SJCRH30 (cell line): ENCODE data around the gene ART4. TPM values are rescaled to one million over a fixed set of nuclear protein-coding genes. Genes with fewer than 3 reads are reported as not detected.

Experiments used
- DNase-seq, 2 experiments: peaks; one replicate each; pipeline ENCODE4 v3.0.0-alpha.2; 2015 to 2020
- H3K27ac ChIP-seq: fragments of 250-450 bp; sonication (Bioruptor Pico); 2 replicates; pipeline ENCODE4 v1.5.1; 2020; ENCODE audit warnings: mild to moderate bottlenecking, moderate library complexity
- H3K27me3 ChIP-seq: fragments of 250-450 bp; sonication (Bioruptor Pico); 2 replicates; pipeline ENCODE4 v1.5.1; 2020; ENCODE audit warnings: mild to moderate bottlenecking, moderate library complexity
- H3K36me3 ChIP-seq: fragments of 250-450 bp; sonication (Bioruptor Pico); 2 replicates; pipeline ENCODE4 v1.5.1; 2020; ENCODE audit warnings: mild to moderate bottlenecking, moderate library complexity
- H3K4me1 ChIP-seq: fragments of 250-450 bp; sonication (Bioruptor Pico); 2 replicates; pipeline ENCODE4 v1.5.1; 2020; ENCODE audit warnings: mild to moderate bottlenecking, moderate library complexity
- H3K4me3 ChIP-seq: fragments of 250-450 bp; sonication (Bioruptor Pico); 2 replicates; pipeline ENCODE4 v1.5.1; 2020; ENCODE audit warnings: mild to moderate bottlenecking, moderate library complexity
- H3K9me3 ChIP-seq: fragments of 250-450 bp; sonication (Bioruptor Pico); replicated peaks from 2 replicates; pipeline ENCODE4 v1.5.1; 2020; ENCODE audit warnings: mild to moderate bottlenecking, moderate library complexity
- total RNA-seq: library from RNA; depleted of rRNA; stranded (reverse); fragments of >200 nt; shearing (Covaris generic); gene quantifications from 2 replicates; pipeline ENCODE4 v1.2.3, GENCODE V29; 2014

Gene ART4
- total RNA-seq, 1 experiment from 2014 or later: not detected

DNA sequence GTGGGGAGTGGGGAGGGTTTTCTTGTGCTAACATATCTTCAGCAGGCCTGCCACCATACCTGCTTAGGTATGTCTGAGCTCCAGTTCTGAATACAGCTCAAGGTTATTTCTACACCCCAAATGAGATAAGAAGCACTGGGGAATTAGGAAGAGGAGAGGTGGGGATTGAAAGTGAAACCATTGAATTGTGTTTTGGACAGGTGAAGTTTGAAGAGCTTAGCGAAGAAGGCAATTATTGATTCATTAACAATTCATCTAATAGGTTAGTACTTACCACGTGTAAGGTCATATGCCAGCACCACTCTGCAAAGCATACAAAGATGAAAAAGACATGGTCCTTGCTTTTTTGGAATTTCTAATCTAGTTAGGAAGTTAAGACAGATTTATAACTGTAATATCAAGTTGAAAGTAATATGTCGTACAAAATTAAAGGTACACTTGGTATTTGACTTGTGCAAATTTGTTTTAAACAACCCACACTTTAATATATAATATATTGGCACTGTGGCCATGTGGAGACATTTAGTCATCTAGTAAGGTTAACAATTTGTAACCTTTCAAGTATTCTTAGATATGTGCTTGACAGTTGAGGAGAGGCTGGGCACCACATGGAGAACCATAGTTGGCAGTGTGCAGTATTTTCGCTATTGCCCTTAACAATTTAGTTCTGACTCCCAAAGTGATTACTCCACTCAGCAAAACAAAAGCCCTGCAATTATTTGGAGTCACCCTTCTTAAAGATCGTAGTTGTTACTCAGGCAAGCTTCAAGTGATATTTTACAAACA is 33.0 kb downstream of the ART4 start:
- Histone ChIP-seq H3K4me1 (peaks cover under 1% of the 10 kb centered on the region; the same call in 1 of the 2 replicates), H3K27ac (no peak overlapping the region), H3K27me3 (no peaks in the 10 kb centered on the region), H3K36me3 (no peaks in the 10 kb centered on the region), H3K4me3 (no peak overlapping the region), H3K9me3 (no peaks in the 10 kb centered on the region)
- DNase-seq: no peak

DNA sequence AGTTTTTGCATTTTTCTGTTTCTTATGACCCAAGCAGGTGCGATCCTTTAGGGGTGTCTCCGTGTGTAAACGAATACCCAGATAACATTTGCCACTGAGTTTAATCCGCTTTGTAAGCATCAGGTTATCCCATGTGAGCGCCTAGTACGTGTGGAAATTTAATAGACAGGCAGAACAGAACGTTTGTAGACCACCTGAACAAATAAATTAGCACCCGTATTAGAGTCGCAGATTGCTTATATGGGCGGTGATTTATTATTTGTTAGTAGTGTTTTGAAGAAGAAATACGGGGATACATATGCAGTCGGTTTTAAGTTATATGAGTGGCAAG is 39.5 kb downstream of the ART4 start:
- Histone ChIP-seq H3K27me3 (no peaks in the 10 kb centered on the region), H3K27ac (peak overlapping the region; percentile 90; the same call in 1 of the 2 replicates), H3K4me1 (peaks cover 13% of the 10 kb centered on the region), H3K36me3 (peaks cover 22% of the 10 kb centered on the region), H3K4me3 (peak overlapping the region; percentile 95), H3K9me3 (no peaks in the 10 kb centered on the region)
- no peak for DNase-seq

DNA sequence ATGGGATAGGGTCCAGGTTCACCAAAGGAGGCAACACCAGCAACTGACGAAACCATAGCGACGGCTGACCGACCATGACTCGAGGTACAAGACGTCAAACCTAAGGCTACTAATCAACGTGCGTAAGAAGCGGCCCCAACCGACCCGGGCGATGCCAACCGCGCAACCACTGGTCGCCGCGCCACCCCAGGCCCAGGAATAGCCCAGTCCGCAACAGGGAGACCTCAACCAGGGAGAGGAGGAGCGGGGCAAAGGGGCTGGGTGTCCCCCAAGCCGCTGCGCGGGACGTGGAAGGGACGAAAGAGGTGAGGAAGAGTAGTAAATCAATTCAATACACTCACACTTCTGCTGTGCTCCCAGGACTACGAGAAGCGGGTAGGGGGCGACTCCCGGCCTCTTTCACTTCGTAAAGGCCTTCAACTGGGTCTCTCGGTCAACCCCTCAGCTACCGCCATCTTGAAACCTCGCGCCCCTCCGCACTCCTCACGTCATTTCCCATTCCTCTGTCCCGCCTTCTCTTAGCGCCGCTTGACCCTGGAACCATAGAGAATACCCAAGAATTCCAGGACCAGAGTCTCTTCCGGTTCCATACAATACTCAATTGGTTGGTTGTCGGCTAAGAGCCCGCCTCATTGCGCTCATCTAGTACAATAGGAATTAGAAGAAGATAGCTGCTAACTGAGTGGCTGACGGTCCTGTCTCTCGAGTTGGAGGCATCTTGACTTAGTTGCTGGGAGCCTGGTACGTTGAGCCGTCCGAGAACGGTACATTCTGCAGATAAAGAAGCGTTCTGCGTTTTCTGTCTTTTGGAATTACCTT is 40.1 kb downstream of the ART4 start, which contains the start of the genes C12orf60 and WBP11:
TSS of gene C12orf60 (plus strand) at position 660 of the 819 bp plus-strand sequence. CDS start 19,266 bp downstream, outside the sequence.
TSS of gene WBP11 (minus strand) at position 468 of the 819 bp plus-strand sequence. CDS start 2,095 bp downstream, outside the sequence.
- DNase-seq: peak; percentile 95 to 98
- Histone ChIP-seq H3K27ac (peak within 1 kb of the TSS; percentile 90), H3K4me3 (peak within 1 kb of the TSS; percentile 95), H3K9me3 (no peaks in the 10 kb centered on the region), H3K36me3 (peaks cover 28% of the 10 kb centered on the region), H3K4me1 (peaks cover 13% of the 10 kb centered on the region), H3K27me3 (no peaks in the 10 kb centered on the region)

DNA sequence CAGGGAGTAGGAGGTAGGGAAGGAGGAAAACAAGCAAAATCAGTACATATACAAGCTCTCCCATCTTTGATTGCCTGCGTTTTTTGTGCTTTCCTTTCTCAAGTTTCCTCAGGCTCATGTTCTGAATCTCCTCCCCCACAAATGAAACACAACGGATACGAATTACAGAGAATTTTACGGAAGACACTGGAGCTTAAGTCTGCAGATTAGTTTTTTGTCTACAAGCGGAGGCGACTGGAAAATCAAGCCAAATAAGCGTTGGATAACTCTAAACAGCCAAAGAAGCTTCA is 40.7 kb downstream of the ART4 start:
- peaks cover 30% of the 10 kb centered on the region for H3K36me3 ChIP-seq
- H3K27me3 ChIP-seq: no peaks in the 10 kb centered on the region
- H3K4me1 ChIP-seq: peaks cover 13% of the 10 kb centered on the region
- DNase-seq: no peak
- no peaks in the 10 kb centered on the region for H3K9me3 ChIP-seq
- peak overlapping the region; percentile 95 for H3K4me3 ChIP-seq
- peak overlapping the region; percentile 90 for H3K27ac ChIP-seq

DNA sequence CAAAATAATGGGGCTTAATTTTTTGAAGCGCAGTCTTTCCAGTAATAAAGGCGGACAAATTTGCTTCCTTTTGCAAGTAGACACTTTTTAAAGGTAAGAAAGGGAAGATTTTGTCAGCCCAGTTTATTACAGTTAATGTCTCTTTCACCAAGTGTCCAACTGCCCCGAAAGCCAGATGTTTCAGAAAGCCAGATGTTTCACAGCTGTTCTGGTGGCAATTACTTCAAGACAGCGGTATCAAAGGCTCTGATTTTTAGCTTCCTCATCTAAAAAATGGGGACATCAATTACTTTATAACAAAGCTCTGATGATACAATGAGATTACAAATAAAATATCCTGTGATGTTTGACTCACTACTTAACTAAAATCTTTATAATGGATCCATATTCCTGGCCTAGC is 41.1 kb downstream of the ART4 start:
- Histone ChIP-seq H3K27ac (no peak overlapping the region), H3K4me3 (peak overlapping the region; percentile 95), H3K36me3 (peaks cover 30% of the 10 kb centered on the region), H3K27me3 (no peaks in the 10 kb centered on the region), H3K4me1 (peaks cover 13% of the 10 kb centered on the region), H3K9me3 (no peaks in the 10 kb centered on the region)
- DNase-seq: peak in 1 of 2 experiments; percentile 6

DNA sequence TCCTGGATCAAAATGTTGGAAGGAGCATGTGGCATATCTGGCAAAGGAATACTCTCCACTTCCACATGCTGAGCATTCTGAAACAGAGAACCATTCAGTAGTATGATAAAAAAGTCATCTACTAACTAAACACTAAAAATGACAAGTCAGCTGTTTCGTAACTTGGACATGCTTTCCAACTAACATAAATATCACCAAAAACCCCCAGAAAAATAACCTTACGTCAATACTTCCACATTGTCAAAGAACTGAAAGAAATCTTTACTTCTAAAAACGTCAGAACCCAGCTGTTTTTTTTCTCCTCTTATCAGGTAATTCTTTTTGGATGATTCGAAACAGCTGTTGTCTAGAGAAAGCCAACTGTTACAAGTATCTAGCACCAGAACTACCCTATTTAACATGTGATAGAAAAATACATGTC is 48.3 kb downstream of the ART4 start:
- peak overlapping the region; percentile 30 for H3K27ac ChIP-seq
- H3K4me1 ChIP-seq: no peaks in the 10 kb centered on the region
- H3K36me3 ChIP-seq: peaks cover 88% of the 10 kb centered on the region
- no peak overlapping the region for H3K4me3 ChIP-seq
- no peaks in the 10 kb centered on the region for H3K27me3 ChIP-seq
- peak in 1 of 2 experiments; percentile 8 for DNase-seq
- no peaks in the 10 kb centered on the region for H3K9me3 ChIP-seq

DNA sequence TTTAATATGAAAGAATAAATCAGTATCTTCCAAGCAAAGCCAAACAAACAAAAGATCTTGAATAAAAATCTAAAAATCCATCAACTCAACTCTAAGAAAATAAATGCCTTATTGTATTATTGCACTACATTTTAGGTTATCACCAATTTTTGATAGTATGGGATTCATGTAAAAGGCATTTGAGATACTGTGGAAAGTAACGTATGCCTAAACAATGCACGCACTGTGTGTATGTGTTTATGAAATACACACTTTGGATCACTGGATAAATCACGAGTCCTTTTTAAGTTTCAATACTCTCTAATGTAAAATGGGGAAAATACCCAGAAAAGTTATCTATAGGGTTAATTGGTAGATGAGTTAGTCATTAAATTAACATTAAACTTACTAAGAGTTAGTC is 57.8 kb downstream of the ART4 start:
- Histone ChIP-seq H3K9me3 (no peaks in the 10 kb centered on the region), H3K27me3 (no peaks in the 10 kb centered on the region), H3K4me1 (no peaks in the 10 kb centered on the region), H3K27ac (no peak overlapping the region), H3K4me3 (no peak overlapping the region), H3K36me3 (peaks cover 56% of the 10 kb centered on the region)
- DNase-seq: no peak

DNA sequence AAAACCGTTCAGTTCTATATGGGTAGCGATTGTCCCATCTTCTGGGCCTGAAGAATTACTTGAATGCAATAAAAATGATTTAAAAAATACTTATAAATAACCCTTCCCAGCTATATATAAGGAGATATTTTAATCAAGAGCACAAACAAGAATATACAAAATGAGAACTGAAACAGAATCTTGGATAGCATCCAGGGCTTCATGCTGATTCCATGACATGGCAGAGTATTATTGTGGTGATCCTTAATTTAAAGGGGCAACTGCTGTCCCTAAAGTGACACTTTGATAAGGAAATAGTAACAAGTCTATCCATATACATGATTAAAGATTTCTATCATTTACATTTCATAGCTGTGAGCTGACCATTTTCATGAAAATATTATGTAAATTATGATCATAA is 58.9 kb downstream of the ART4 start:
- H3K27ac ChIP-seq: no peak overlapping the region
- H3K27me3 ChIP-seq: no peaks in the 10 kb centered on the region
- H3K36me3 ChIP-seq: peaks cover 45% of the 10 kb centered on the region
- no peak overlapping the region for H3K4me3 ChIP-seq
- no peaks in the 10 kb centered on the region for H3K4me1 ChIP-seq
- no peaks in the 10 kb centered on the region for H3K9me3 ChIP-seq
- DNase-seq: no peak

DNA sequence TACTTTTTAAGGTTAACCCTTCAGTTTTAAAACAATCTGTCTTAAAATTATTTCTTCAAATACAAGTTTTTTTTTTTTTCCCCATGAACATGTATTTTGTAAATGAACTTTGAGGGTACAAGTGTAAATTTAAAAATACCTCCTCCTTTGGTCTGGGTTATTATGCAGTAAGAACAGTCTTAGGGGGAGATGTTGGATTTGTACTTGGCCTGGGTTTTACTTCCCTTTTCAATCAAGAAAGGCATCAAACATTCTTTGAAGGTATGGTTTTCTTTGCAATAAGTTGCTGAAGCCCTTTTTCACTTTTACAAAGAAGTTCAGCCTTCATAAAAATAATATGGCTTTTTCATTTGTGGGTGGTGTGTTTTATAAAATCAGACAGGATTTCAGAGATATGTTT is 60.6 kb downstream of the ART4 start:
- no peak for DNase-seq
- Histone ChIP-seq H3K9me3 (no peaks in the 10 kb centered on the region), H3K4me1 (no peaks in the 10 kb centered on the region), H3K27ac (no peak overlapping the region), H3K27me3 (no peaks in the 10 kb centered on the region), H3K36me3 (peaks cover 28% of the 10 kb centered on the region), H3K4me3 (no peak overlapping the region)

DNA sequence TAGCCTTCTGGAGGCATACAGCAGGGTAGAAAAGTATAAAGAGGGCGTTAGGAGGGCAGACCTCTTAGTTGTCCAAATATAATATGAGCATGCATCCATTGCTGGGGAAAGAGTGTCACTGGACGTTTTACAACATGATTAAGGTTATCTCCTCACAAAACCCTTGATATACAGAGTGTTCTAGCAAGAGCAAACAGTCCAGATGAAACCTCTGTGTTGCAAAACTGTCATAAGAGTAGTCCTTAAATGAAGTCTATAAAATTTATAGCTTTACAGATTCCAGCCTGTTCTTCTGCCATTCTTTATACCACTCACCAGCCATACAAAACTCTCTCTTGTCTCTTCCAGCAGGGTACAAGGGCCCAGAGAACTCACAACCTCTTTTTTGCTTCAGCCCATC is 61.8 kb downstream of the ART4 start:
- Histone ChIP-seq H3K27me3 (no peaks in the 10 kb centered on the region), H3K4me1 (no peaks in the 10 kb centered on the region), H3K36me3 (peaks cover 19% of the 10 kb centered on the region), H3K27ac (no peak overlapping the region), H3K4me3 (no peak overlapping the region), H3K9me3 (no peaks in the 10 kb centered on the region)
- no peak for DNase-seq

DNA sequence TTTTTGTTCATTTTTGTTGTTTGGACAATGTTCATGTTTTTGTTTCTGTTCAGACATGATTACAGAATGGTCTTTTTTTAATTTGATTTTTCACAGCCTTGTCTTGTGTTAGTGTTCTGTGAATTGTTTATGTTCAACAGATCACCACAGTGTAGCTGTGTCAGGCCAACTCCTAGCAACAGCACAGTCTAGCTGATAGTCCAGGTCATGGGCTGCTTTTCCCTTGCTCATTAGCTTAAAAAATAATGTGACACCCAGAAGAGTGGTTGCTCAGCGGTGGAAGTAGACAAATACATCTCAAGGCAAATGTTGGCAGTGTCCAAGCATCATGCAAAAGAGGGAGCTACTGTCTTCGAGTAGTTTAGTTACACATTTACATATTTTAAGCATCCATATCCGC is 62.5 kb downstream of the ART4 start:
- no peak for DNase-seq
- H3K4me1 ChIP-seq: no peaks in the 10 kb centered on the region
- H3K4me3 ChIP-seq: no peak overlapping the region
- H3K27me3 ChIP-seq: no peaks in the 10 kb centered on the region
- no peak overlapping the region for H3K27ac ChIP-seq
- H3K36me3 ChIP-seq: peaks cover 12% of the 10 kb centered on the region
- no peaks in the 10 kb centered on the region for H3K9me3 ChIP-seq

DNA sequence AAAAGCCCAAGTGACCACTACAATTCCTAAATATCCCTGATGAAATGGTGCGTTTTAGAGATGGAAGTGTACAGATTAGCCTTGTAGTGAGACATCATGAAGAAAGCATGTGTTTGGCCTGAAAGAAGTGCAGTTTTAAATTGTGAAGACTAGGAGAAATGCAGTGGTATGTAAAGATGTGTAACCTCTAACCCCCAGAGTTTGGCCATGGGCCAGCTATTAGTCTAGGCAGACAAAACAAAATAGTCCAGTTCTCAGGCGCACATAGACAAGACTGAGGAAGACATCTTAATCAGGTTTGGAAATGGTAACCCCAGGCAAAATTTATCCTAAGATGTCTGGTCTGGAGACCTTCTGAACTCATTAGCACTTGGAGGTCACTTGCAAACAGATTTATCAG is 63.5 kb downstream of the ART4 start:
- peaks cover 5% of the 10 kb centered on the region for H3K36me3 ChIP-seq
- no peak for DNase-seq
- H3K4me1 ChIP-seq: no peaks in the 10 kb centered on the region
- H3K4me3 ChIP-seq: no peak overlapping the region
- H3K27me3 ChIP-seq: no peaks in the 10 kb centered on the region
- no peaks in the 10 kb centered on the region for H3K9me3 ChIP-seq
- no peak overlapping the region for H3K27ac ChIP-seq

DNA sequence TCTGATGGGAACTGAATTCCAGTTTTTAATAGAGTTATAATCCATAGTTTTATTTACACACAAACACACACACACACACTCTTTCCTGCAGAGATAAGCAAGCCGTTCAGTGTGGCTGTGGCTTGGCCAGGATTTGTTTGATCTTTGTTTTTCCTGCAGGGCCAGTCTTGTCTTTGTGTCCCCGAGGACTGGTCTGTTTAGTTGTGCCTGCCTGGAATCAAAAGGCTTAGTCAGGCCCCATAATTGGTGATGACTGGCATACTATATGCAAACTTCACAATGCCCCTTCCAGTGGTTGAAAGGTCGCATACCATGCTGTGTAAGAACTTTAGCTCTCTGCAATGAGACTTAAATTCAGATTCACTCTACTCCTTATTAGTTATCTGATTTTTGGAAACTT is 66.1 kb downstream of the ART4 start:
- Histone ChIP-seq H3K4me3 (no peak overlapping the region), H3K9me3 (no peaks in the 10 kb centered on the region), H3K27ac (no peak overlapping the region), H3K4me1 (no peaks in the 10 kb centered on the region), H3K27me3 (no peaks in the 10 kb centered on the region), H3K36me3 (no peaks in the 10 kb centered on the region)
- DNase-seq: no peak

DNA sequence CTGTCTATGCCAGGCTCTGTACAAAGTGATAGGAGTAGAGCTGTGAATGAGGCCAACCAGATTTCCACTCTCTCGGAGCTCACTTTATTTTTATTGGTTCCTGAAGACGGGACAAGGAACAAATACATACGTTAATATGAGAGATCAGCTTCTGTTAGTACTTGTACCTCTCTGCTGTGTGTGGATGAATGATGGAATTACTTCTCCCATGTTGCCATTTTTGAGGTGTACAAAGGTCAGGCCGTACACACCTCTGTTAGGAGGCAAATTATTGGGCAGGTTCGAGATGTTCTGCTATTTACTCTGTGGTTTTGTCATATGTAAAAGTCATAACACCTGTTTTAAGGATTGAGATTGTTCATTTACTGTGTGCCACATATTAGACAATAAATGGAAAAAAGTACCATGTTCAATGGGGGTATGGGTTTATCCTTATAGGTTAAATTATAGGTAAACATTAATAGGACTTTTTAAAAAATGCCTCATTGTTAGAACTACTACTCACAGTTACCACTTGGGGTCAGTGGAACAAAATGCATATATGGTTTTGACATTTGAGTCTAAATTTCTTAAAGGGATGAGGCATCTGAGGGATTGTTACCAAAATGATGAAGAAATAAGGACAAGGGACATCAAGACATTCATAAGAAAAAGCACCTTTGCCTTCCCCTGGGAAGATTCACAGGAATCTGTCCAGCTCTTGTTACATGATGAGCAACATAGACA is 66.9 kb downstream of the ART4 start:
- H3K27ac ChIP-seq: no peak overlapping the region
- no peaks in the 10 kb centered on the region for H3K36me3 ChIP-seq
- no peaks in the 10 kb centered on the region for H3K27me3 ChIP-seq
- no peaks in the 10 kb centered on the region for H3K4me1 ChIP-seq
- no peak for DNase-seq
- H3K9me3 ChIP-seq: no peaks in the 10 kb centered on the region
- H3K4me3 ChIP-seq: no peak overlapping the region

DNA sequence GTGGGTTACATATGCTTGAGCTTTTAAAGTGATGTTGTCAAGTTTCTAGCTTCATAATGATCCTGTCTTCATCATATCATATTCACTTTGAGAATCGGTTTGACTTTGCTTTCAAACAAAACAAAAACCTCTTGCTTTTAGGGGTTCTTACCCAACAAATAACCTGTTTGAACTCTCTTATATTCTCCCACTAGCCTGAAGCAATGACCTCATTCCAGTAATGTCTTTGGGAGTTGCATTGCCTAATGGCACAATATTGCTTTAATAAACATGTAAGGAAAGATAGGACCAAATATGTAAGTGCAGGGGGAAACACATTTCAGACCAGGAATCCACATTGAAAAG is 67.7 kb downstream of the ART4 start:
- DNase-seq: no peak
- H3K4me3 ChIP-seq: no peak overlapping the region
- H3K4me1 ChIP-seq: no peaks in the 10 kb centered on the region
- no peak overlapping the region for H3K27ac ChIP-seq
- no peaks in the 10 kb centered on the region for H3K27me3 ChIP-seq
- H3K36me3 ChIP-seq: no peaks in the 10 kb centered on the region
- H3K9me3 ChIP-seq: no peaks in the 10 kb centered on the region
